ENCODE results near the gene ZMYM4.
"Not testable (repeated sequence)": the region's sequence is repeated elsewhere in the genome, so short reads cannot be mapped to it uniquely, and the experiment has no call there.

The ZMYM4 gene

GRCh38 chr1:35268282-35269200 is at the start of gene ZMYM4:
Gene ZMYM4, plus strand, starts transcription at chr1:35268709. Its CDS starts 338 bp downstream, at chr1:35269047.
- TF ChIP-seq ZNF274 (IDR thresholded peaks at IDR 0.05; ENCODE audit: low read depth, low read length), result no peak
- peak within 1 kb of the TSS; percentile 98 for H3K4me3 ChIP-seq (ENCODE audit: low read length)

- TF ChIP-seq ZNF274 (IDR thresholded peaks at IDR 0.05; ENCODE audit: low read depth, low read length), result no peak
- H3K4me3 ChIP-seq (ENCODE audit: low read length), result no peak overlapping the region
Measured at GRCh38 chr1:35220976-35221375, 47.5 kb upstream of the ZMYM4 start.

DNA sequence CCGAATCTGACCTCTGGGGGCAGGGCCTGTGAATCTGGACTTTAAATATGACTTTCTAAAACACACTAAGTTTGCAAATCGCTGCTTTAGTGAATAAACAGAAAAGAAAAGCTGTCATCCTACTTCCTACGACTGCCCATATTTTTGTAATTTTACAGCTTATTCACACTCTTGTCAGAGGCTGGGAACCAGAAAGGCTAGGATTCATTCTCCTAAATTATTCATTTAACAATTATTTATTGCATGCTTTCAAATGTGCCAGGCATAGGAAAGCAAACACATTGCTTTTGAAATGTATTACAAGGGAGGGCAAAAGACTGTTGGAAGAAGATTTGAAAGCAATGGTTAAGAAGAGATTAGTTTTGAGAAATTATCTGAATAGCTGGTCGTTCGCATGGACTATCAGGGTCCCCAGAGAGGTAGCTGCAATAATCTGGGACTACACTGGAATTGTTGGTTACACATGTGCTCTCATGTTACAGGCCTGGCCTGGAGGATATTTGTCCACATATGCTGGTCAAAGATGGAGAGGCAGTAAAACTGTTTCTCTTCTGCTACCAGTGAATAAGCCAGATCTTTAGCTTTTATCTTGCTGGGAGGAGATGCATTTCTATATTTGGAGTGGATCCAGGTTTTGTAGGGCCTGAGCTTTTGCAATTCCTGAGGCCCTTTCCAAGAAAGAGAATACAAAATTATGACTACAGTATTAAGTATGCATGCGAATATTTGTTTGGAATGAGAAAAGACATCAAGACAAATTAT is 46.0 kb upstream of the ZMYM4 start:
- no peak overlapping the region for H3K4me3 ChIP-seq (ENCODE audit: low read length)
- TF ChIP-seq ZNF274 (IDR thresholded peaks at IDR 0.05; ENCODE audit: low read depth, low read length), result no peak

- no peak overlapping the region for H3K4me3 ChIP-seq (ENCODE audit: low read length)
- no peak for TF ChIP-seq ZNF274 (IDR thresholded peaks at IDR 0.05; ENCODE audit: low read depth, low read length)
Measured at GRCh38 chr1:35223084-35223630, 45.4 kb upstream of the ZMYM4 start.

DNA sequence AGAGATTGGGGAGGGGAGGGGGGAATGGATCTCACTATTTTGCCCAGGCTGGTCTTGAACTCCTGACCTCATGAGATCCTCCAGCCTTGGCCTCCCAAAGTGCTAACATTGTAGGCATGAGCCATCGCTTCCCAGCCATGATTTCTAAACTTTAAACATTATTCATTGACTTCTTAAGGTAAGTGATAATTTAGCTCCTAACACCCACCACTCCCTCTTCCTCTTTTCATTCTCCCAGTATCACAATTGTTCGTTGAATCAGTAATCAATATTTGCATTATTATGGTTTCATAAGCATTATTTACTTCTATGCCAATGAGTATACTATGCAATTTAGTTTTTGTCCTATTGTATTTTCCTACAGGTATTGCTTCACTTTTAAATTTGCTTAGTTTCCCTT is 42.0 kb upstream of the ZMYM4 start:
- no peak for TF ChIP-seq ZNF274 (IDR thresholded peaks at IDR 0.05; ENCODE audit: low read depth, low read length)
- H3K4me3 ChIP-seq (ENCODE audit: low read length), result no peak overlapping the region

GRCh38 chr1:35229587-35230360 is 38.7 kb upstream of the ZMYM4 start:
- TF ChIP-seq ZNF274 (IDR thresholded peaks at IDR 0.05; ENCODE audit: low read depth, low read length), result no peak
- no peak overlapping the region for H3K4me3 ChIP-seq (ENCODE audit: low read length)

- H3K4me3 ChIP-seq (ENCODE audit: low read length), result no peak overlapping the region
- no peak for TF ChIP-seq ZNF274 (IDR thresholded peaks at IDR 0.05; ENCODE audit: low read depth, low read length)
Measured at GRCh38 chr1:35231287-35231686, 37.2 kb upstream of the ZMYM4 start.

DNA sequence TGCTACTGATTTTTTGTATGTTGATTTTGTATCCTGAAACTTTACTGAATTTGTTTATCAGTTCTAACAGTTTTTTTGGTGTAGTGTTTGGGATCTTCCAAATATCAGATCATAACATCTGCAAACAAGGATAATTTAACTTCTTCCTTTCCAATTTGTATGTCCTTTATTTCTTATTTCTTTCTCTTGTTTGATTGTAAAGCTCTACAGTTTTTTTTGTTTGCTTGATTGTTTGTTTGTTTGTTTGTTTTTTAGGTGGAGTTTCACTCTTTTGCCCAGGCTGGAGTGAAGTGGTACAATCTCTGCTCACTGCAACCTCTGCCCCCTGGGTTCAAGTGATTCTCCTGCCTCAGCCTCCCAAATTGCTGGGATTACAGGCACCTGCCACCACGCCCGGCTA is 31.7 kb upstream of the ZMYM4 start:
- H3K4me3 ChIP-seq (ENCODE audit: low read length), result not testable (repeated sequence)

- TF ChIP-seq ZNF274 (IDR thresholded peaks at IDR 0.05; ENCODE audit: low read depth, low read length), result no peak
- H3K4me3 ChIP-seq (ENCODE audit: low read length), result no peak overlapping the region
Measured at GRCh38 chr1:35243691-35244090, 24.8 kb upstream of the ZMYM4 start.

DNA sequence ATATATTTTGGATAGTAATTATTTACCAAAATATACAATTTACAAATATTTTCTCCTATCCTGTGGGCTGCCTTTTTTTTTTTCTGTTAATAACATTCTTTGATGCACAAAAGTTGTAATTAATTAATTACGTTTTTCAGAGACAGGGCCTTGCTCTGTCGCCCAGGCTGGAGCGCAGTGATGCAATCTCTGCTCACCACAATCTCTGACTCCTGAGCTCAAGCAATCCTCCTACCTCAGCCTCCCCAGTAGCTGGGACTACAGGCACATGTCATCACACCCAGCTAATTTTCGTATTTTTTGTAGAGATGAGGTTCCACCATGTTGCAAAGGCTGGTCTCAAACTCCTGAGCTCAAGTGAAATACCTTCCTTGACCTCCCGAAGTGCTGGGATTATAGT is 21.3 kb upstream of the ZMYM4 start:
- TF ChIP-seq ZNF274 (IDR thresholded peaks at IDR 0.05; ENCODE audit: low read depth, low read length), result no peak
- H3K4me3 ChIP-seq (ENCODE audit: low read length), result no peak overlapping the region

DNA sequence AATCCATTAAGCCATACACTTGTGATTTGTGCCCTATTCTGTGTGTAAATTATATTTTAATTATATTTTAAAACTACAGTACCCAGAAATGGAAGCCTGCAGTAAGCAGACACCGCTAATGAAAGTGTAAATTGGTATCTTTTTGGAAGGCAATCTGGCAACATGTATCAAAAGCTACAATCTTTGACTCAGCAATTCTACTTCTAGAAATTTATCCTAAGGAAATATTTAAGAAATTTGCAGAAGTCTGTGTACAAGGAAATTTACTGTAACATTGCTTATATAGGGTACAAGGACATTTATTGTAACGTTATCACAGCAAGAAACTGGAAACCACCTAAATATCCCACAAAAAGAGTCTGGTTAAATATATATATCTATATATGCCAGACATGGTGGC is 14.6 kb upstream of the ZMYM4 start:
- H3K4me3 ChIP-seq (ENCODE audit: low read length), result no peak overlapping the region
- TF ChIP-seq ZNF274 (IDR thresholded peaks at IDR 0.05; ENCODE audit: low read depth, low read length), result no peak

DNA sequence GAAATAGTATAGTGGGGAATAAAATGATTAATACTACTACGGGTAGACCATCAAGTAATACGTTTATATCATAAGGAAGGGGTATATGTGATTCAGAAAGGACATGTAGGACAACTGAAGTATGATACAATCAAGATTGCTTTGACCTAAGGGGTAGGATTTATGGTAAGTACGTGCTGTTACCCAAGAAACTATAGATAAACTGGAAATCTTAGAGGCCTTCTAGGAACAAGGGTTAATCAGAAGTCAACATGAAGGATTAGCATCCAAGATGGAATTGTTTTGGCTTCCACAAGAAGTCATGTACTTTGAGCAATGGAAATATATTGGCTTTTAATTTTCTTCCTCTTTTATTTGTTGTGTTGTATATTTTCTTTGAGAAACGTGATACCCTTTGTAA is 13.2 kb upstream of the ZMYM4 start:
- H3K4me3 ChIP-seq (ENCODE audit: low read length), result no peak overlapping the region
- TF ChIP-seq ZNF274 (IDR thresholded peaks at IDR 0.05; ENCODE audit: low read depth, low read length), result no peak

GRCh38 chr1:35259561-35259960 is 8.9 kb upstream of the ZMYM4 start:
- H3K4me3 ChIP-seq (ENCODE audit: low read length), result no peak overlapping the region
- no peak for TF ChIP-seq ZNF274 (IDR thresholded peaks at IDR 0.05; ENCODE audit: low read depth, low read length)

All from GM08714 (cell line).